Right lobe of liver (tissue), 6 donors: ENCODE results near the gene CXorf58. TPM values are rescaled to one million over a fixed set of nuclear protein-coding genes. Genes with fewer than 3 reads are reported as not detected.
A peak's percentile ranks its signal among the peaks of the same experiment; 100 is the strongest.

Experiments
- ATAC-seq, 4 donors: fragments of 200-7000 bp; cut with Tn5 transposase; one replicate each; pipeline ENCODE4 v1.9.1; 2020; ENCODE audit warnings: mild to moderate bottlenecking in 4 of 4, moderate library complexity in 4 of 4
- DNase-seq, 3 donors: peaks; one replicate each; pipeline ENCODE4 v3.0.0-alpha.2; 2020
- H3K27ac ChIP-seq, 3 donors: fragments of 200-600 bp; one replicate each; pipeline ENCODE4 v1.8.0; 2022
- H3K27me3 ChIP-seq, 2 donors: fragments of 200-600 bp; one replicate each; pipeline ENCODE4 v1.8.0; 2022
- H3K36me3 ChIP-seq, 4 donors: fragments of 200-600 bp; sonication (generic) in 1 of 4; one replicate each; pipeline versions ENCODE4 v1.5.1 to v1.8.0; 2017 to 2022; ENCODE audit warnings: control low read depth in 1 of 4
- H3K4me1 ChIP-seq, 4 donors: fragments of 200-600 bp; sonication (generic) in 1 of 4; one replicate each; pipeline versions ENCODE4 v1.5.1 to v1.8.0; 2017 to 2022; ENCODE audit warnings: control low read depth in 1 of 4
- H3K4me3 ChIP-seq, 3 donors: fragments of 200-600 bp; one replicate each; pipeline ENCODE4 v1.8.0; 2022
- H3K9me3 ChIP-seq, 4 donors: fragments of 200-600 bp; sonication (generic) in 1 of 4; one replicate each; pipeline versions ENCODE4 v1.5.1 to v1.8.0; 2017 to 2022; ENCODE audit warnings: control low read depth in 1 of 4
- CTCF ChIP-seq, 4 donors: fragments of 200-600 bp in 3 of 4; fragments of 450-650 bp in 1 of 4; IDR thresholded peaks; one replicate each; pipeline versions ENCODE4 v1.5.1 to v1.8.0; 2016 to 2022; ENCODE audit warnings: antibody characterized with exemption in 4 of 4, mild to moderate bottlenecking in 2 of 4
- POLR2A ChIP-seq: fragments of 450-650 bp; IDR thresholded peaks from one replicate; pipeline ENCODE4 v1.6.1; 2017; ENCODE audit warnings: antibody characterized with exemption, mild to moderate bottlenecking
- WGBS: methylation state at CpG from one replicate; pipeline ENCODE4 v1.1.6; 2018; ENCODE audit warnings: low coverage, low lambda C conversion rate; ENCODE audit not compliant: insufficient coverage; ENCODE audit errors: missing lambda C conversion rate; 5-methylcytosine and 5-hydroxymethylcytosine counted together
- intact Hi-C, 2 donors: fragments of 100-400 bp; cut with DNase I; formaldehyde crosslinking; loops; one replicate each; pipeline versions ENCODE4 v1.11.2 to v1.14.1; 2022
- total RNA-seq, 6 experiments: library from RNA; depleted of rRNA in 2 of 6; stranded (reverse); fragments of >200 nt in 2 of 6; fragmentation: NEBNext Ultra II Directional in 3 of 6; extraction: Animal tissue kit (Norgen Biotek cat#: 25700) in 3 of 6; gene quantifications; one replicate each; pipeline versions ENCODE4 v1.1.0 to v1.2.4, GENCODE V29; 2016 to 2023
- donor health status: DM: no; HTN: yes; CAD: no.
- donor health status: DM: no; HTN: no; CAD: no.
- donor health status: DM: no; HTN: no; CAD: no.
- donor health status: DM: no; HTN: yes; CAD: no.
- donor health status: DM: no; HTN: yes; CAD: no.

Gene CXorf58
- total RNA-seq, 6 experiments from 2014 or later = not detected

DNA sequence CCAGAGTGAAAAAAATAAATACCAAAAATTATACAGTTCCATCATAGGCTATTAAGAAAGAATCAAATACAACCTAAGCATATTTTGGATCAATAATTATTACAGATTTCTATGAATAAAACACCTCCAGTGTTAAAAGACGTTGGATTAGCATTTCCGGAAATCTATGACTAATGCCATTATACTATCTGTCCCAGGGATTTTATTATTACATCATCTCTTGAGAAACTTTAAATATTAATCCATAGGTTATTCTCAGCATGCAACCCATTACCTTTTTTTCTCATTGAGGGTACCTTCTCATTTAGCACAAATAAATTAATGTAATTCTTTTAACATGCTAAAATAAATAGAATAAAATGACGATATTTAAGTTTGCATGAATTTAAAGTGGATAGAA is 44.6 kb downstream of the CXorf58 start:
- WGBS = 53% methylated on average over 3 of the region's 3 CpGs
- no peaks in the 10 kb centered on the region for H3K27me3 ChIP-seq
- intact Hi-C loops = no loop called here
- H3K36me3 ChIP-seq = no peaks in the 10 kb centered on the region
- DNase-seq = no peak
- H3K4me1 ChIP-seq = no peaks in the 10 kb centered on the region
- H3K9me3 ChIP-seq = no peaks in the 10 kb centered on the region
- H3K27ac ChIP-seq = no peak overlapping the region
- H3K4me3 ChIP-seq = no peak overlapping the region
- no peak for TF ChIP-seq CTCF (IDR thresholded peaks at IDR 0.05)
- no peak for ATAC-seq

DNA sequence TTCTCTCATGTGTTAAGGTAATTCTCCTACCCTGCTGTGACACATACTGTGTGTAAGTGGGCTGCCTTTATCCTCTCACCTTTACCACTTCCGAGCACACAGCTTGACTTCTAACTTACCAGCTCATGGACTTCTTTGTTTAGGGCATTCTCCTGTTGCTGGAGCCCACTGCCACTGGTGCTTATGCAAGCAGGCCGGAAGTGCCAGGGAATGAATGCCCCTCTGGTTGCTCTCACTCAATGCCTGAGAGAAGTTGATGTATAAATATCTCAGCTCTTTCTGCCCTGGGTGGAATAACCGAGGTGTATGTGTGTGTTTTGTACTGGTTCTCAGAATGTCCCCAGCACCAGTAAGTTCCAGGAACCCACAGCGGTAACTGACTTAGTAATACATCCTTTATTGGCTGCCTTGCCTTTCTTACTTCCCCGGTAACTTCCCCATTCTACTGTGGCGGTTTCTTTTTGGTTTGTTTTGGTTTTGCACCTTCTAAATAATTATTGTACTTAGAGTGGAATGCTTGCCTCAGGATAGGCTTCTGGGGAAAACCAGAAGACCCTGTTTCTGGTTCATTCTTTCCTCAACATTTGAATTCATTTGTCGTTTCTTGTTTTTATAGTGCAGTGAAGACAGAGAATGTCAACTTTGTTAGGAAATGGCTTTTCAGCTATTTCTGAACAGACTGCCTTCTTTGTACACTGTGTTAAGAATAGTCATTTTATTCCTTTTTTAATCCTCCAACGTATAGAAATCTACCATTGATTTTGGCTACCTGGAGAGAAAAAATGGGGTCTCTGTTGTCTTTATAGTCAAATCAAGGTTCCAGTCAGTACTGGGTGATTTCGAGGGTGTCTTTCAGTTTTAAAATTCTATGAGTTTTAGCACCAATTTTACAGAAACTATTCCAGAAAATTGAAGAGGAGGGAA is 45.4 kb downstream of the CXorf58 start:
- H3K4me1 ChIP-seq = no peaks in the 10 kb centered on the region
- H3K27ac ChIP-seq = no peak overlapping the region
- DNase-seq (no peak), ATAC-seq (peak in 3 of 4 donors; percentile 25 to 45 (median 26))
- H3K9me3 ChIP-seq = no peaks in the 10 kb centered on the region
- H3K27me3 ChIP-seq = no peaks in the 10 kb centered on the region
- no peak overlapping the region for H3K4me3 ChIP-seq
- WGBS = 30% methylated on average over 9 of the region's 9 CpGs
- no peaks in the 10 kb centered on the region for H3K36me3 ChIP-seq
- intact Hi-C loops = no loop called here
- TF ChIP-seq CTCF (IDR thresholded peaks at IDR 0.05) (no peak), POLR2A (no peak)

DNA sequence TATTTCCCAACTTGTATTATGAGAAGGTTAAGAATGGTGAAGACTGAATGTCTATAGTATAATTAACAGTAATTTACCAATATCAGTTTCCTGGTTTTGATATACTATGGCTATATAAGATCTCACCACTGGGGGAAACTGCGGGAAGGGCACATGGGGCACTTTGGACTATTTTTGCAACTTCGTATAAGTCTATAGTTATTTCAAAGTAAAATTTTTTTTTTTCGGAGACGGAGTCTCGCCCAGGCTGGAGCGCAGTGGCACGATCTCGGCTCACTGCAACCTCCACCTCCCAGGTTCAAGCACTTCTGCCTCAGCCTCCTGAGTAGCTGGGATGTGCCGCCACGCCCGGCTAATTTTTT is 46.1 kb downstream of the CXorf58 start:
- H3K27me3 ChIP-seq = no peaks in the 10 kb centered on the region
- TF ChIP-seq POLR2A (no peak), CTCF (IDR thresholded peaks at IDR 0.05) (no peak)
- H3K4me3 ChIP-seq = no peak overlapping the region
- no peaks in the 10 kb centered on the region for H3K9me3 ChIP-seq
- 75% methylated on average over 11 of the region's 11 CpGs for WGBS
- H3K36me3 ChIP-seq = no peaks in the 10 kb centered on the region
- ATAC-seq = no peak
- H3K4me1 ChIP-seq = no peaks in the 10 kb centered on the region
- intact Hi-C loops = no loop called here
- no peak for DNase-seq
- H3K27ac ChIP-seq = no peak overlapping the region

GRCh38 chrX:23954396-23954795 is 46.6 kb downstream of the CXorf58 start:
- 55% methylated on average over 4 of the region's 4 CpGs for WGBS
- Histone ChIP-seq H3K4me3 (no peak overlapping the region), H3K27me3 (no peaks in the 10 kb centered on the region), H3K36me3 (no peaks in the 10 kb centered on the region), H3K4me1 (no peaks in the 10 kb centered on the region), H3K27ac (no peak overlapping the region), H3K9me3 (no peaks in the 10 kb centered on the region)
- ATAC-seq (no peak), DNase-seq (no peak)
- intact Hi-C loops = no loop called here
- TF ChIP-seq CTCF (IDR thresholded peaks at IDR 0.05) = no peak
- TF ChIP-seq POLR2A = no peak
